ENCODE measurements around the gene LDHD. TPM values are rescaled to one million over a fixed set of nuclear protein-coding genes. Genes with fewer than 3 reads are reported as not detected.
A peak's percentile ranks its signal among the peaks of the same experiment; 100 is the strongest.

Gene LDHD
- total and polyA plus RNA-seq, 2 of the 8 experiments (the other 6 are each of a cell fraction or from before 2014, with no cell fraction given), result 14.9 to 18.2 TPM

DNA sequence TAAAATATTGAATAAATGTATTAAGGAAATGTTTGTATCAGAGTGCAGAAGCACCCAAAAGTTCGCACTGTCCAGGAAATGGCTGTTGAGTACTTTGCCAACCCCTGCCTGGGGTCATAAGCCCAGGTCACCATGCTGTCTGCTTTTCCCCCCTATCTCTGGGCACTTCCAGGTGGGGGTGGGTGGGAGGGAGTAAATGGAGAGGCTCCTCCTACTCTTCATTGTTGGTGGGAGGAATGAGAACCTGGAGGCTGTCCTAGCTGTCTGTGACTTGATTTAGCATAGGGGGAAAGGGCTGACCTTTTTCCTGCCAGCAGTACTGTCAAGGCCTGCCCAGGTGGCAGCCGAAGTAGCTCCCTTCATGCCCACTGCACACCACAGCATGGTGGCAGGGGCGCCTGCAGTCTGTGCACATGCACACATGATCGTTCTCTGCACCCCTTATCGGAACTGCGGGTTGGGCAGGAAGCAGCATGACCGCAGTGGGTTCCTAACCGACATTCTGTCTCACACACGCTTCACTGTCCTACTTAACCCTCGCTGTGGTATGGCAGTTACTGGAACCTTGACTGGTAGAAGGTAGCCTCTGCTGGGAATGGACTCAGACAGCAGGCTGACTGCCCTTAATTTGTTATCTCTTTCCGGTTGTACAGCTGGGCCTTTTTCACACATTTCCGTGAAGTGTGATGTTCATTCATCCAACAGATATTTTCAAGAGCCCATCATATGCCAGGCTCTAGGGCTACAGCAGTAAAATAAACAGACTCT lies 41.5 kb downstream of the LDHD start:
- H4K91ac ChIP-seq (replicated peaks; ENCODE audit: insufficient read length, low read length), result no peak overlapping the region
- H2BK5ac ChIP-seq (ENCODE audit: low read depth, low read length), result no peak overlapping the region
- H2BK15ac ChIP-seq (ENCODE audit: low read length), result no peak overlapping the region
- no peak overlapping the region for H2BK20ac ChIP-seq (ENCODE audit: low read length)
- FAIRE-seq (no peak), DNase-seq (ENCODE audit: low read depth in 1 of 2, low spot score in 2 of 2) (no peak)
- no peaks in the 10 kb centered on the region for H3K9me3 ChIP-seq (ENCODE audit: insufficient read depth in 2 of 2, low read depth in 1 of 2, low read length in 1 of 2)
- H4K20me1 ChIP-seq (replicated peaks in 1 of 2; ENCODE audit: control insufficient read depth in 1 of 2, insufficient read depth in 2 of 2, low read length in 2 of 2), result peaks cover 7 to 27% of the 10 kb centered on the region in 2 experiments
- no peak overlapping the region for H2BK120ac ChIP-seq (replicated peaks; ENCODE audit: low read depth, low read length)
- WGBS, 2 experiments (ENCODE audit: extremely low coverage in 1 of 2, insufficient coverage in 1 of 2, insufficient read length in 1 of 2, insufficient replicate concordance in 2 of 2, low coverage in 1 of 2, low lambda C conversion rate in 2 of 2, missing lambda C conversion rate in 1 of 2), result 92% methylated on average over 12 of the region's 12 CpGs; no CpG with 5 or more reads in 1 of the 2 experiments
- no peaks in the 10 kb centered on the region for H3K23me2 ChIP-seq (ENCODE audit: low read depth, low read length)
- no peak overlapping the region for H3K56ac ChIP-seq (replicated peaks; ENCODE audit: insufficient read length, low read depth, low read length)
- no peak overlapping the region for H3K14ac ChIP-seq (ENCODE audit: insufficient read length)
- H3K4ac ChIP-seq (replicated peaks; ENCODE audit: insufficient read length, low read depth, low read length), result no peak overlapping the region
- H3K36me3 ChIP-seq (ENCODE audit: control insufficient read depth in 2 of 4, insufficient read depth in 4 of 4, low read length in 3 of 4), result no peaks in the 10 kb centered on the region; a peak in 1 of 8 replicates
- peaks cover 5 to 17% (median 14%) of the 10 kb centered on the region in 4 experiments for H3K4me1 ChIP-seq (replicated peaks in 1 of 4; ENCODE audit: control insufficient read depth in 3 of 4, insufficient read depth in 4 of 4, low read length in 3 of 4)
- H3K79me2 ChIP-seq (ENCODE audit: control insufficient read depth in 1 of 2, insufficient read depth in 2 of 2, low read length in 2 of 2), result peaks cover 9 to 91% of the 10 kb centered on the region in 2 experiments
- no peaks in the 10 kb centered on the region for H3K27me3 ChIP-seq (replicated peaks in 1 of 4; ENCODE audit: control insufficient read depth in 3 of 4, extremely low read depth in 1 of 4, insufficient read depth in 3 of 4, low read length in 3 of 4)
- H3K23ac ChIP-seq (ENCODE audit: insufficient read length), result no peak overlapping the region
- H3K4me3 ChIP-seq (ENCODE audit: extremely low read depth in 1 of 4, insufficient read depth in 2 of 4, low read depth in 3 of 4, low read length in 4 of 4), result no peak overlapping the region
- H4K8ac ChIP-seq (ENCODE audit: extremely low read depth, insufficient read depth, low read length), result 0 out of 2 replicates have a peak overlapping the region, but pooled peaks have one; percentile 58
- H3K27ac ChIP-seq (ENCODE audit: low read depth, low read length), result no peak overlapping the region
- ChIA-PET CTCF (ENCODE audit: partially characterized antibody) (interaction anchor here (0.9 to 3.7 kb wide), 5 partner anchors 12 to 122 kb away, joined by 3 to 20 read pairs (median 3); no protein-coding TSS in a partner anchor), POLR2A (ENCODE audit: partially characterized antibody) (interaction anchor here (1.8 kb wide), 1 partner anchor 13 kb away, joined by 4 read pairs; no protein-coding TSS in a partner anchor)
- H3K4me2 ChIP-seq (ENCODE audit: insufficient read depth in 1 of 2, low read depth in 2 of 2, low read length in 2 of 2), result no peak overlapping the region
- no peak overlapping the region for H3K9ac ChIP-seq (replicated peaks in 1 of 4; ENCODE audit: extremely low read depth in 1 of 4, low read depth in 3 of 4, low read length in 3 of 4)
- H2BK12ac ChIP-seq (ENCODE audit: low read depth, low read length), result no peak overlapping the region
- H3K79me1 ChIP-seq (ENCODE audit: low read depth, low read length), result peaks cover 20% of the 10 kb centered on the region
- H2AFZ ChIP-seq (ENCODE audit: low read length), result no peak overlapping the region
- no peak overlapping the region for H3K18ac ChIP-seq (ENCODE audit: extremely low read depth, low read length)
- no peak overlapping the region for H2AK5ac ChIP-seq (ENCODE audit: low read depth, low read length)
- no peak overlapping the region for H4K5ac ChIP-seq (ENCODE audit: insufficient read length, low read depth, low read length)
- no peak for TF ChIP-seq RFX5 (IDR thresholded peaks at IDR 0.05; ENCODE audit: borderline replicate concordance, low read depth, low read length)
- TF ChIP-seq CHD1 (IDR thresholded peaks at IDR 0.05; ENCODE audit: low read depth, low read length), result no peak
- TF ChIP-seq, protein P1, sequence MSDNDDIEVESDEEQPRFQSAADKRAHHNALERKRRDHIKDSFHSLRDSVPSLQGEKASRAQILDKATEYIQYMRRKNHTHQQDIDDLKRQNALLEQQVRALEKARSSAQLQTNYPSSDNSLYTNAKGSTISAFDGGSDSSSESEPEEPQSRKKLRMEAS (IDR thresholded peaks at IDR 0.05), result no peak
- no peak for TF ChIP-seq BCL11A (IDR thresholded peaks at IDR 0.05; ENCODE audit: low read depth in 2 of 2, low read length in 2 of 2)
- no peak for TF ChIP-seq RBBP5 (IDR thresholded peaks at IDR 0.05; ENCODE audit: borderline replicate concordance, low read depth, low read length)
- TF ChIP-seq RAD21 (IDR thresholded peaks at IDR 0.05 in 1 of 2, conservative IDR thresholded peaks at IDR 0.05 in 1 of 2; ENCODE audit: low read depth in 2 of 2, low read length in 2 of 2), result no peak
- no peak for TF ChIP-seq PHF8 (conservative IDR thresholded peaks at IDR 0.05; ENCODE audit: low read depth, low read length)
- no peak for TF ChIP-seq FOSL1 (IDR thresholded peaks at IDR 0.05; ENCODE audit: insufficient read depth, low read depth, low read length)
- no peak for TF ChIP-seq HDAC2 (IDR thresholded peaks at IDR 0.05; ENCODE audit: borderline replicate concordance in 1 of 2, low read depth in 2 of 2, low read length in 2 of 2)
- no peak for TF ChIP-seq SIN3A (conservative IDR thresholded peaks at IDR 0.05 in 1 of 2, IDR thresholded peaks at IDR 0.05 in 1 of 2; ENCODE audit: low read depth in 1 of 2, low read length in 2 of 2)

Measured in H1 (cell line).